Tibial nerve (tissue), 4 donors: ENCODE results near the gene METTL16. TPM values are rescaled to one million over a fixed set of nuclear protein-coding genes. Genes with fewer than 3 reads are reported as not detected.

Experiments
- DNase-seq, 2 donors: peaks; one replicate each; pipeline ENCODE4 v3.0.0-alpha.2; 2019; ENCODE audit warnings: low spot score in 2 of 2
- H3K27ac ChIP-seq, 4 donors: fragments of 200-600 bp; sonication (generic) in 3 of 4; one replicate each; pipeline ENCODE4 v1.5.1; 2017 to 2019; ENCODE audit warnings: mild to moderate bottlenecking in 1 of 4
- H3K27me3 ChIP-seq, 2 donors: fragments of 200-600 bp; sonication (generic) in 1 of 2; one replicate each; pipeline versions ENCODE4 v1.5.1 to v1.6.0; 2017 to 2019
- H3K36me3 ChIP-seq, 3 donors: fragments of 200-600 bp; sonication (generic); one replicate each; pipeline ENCODE4 v1.5.1; 2018 to 2019
- H3K4me1 ChIP-seq, 4 donors: fragments of 200-600 bp; sonication (generic) in 3 of 4; one replicate each; pipeline ENCODE4 v1.5.1; 2017 to 2019
- H3K4me3 ChIP-seq, 4 donors: fragments of 200-600 bp; sonication (generic) in 3 of 4; one replicate each; pipeline ENCODE4 v1.5.1; 2017 to 2019; ENCODE audit warnings: mild to moderate bottlenecking in 1 of 4, moderate library complexity in 1 of 4
- H3K9me3 ChIP-seq, 4 donors: fragments of 200-600 bp; sonication (generic) in 3 of 4; one replicate each; pipeline ENCODE4 v1.5.1; 2017 to 2019
- EP300 ChIP-seq, 2 donors: sonication (generic); formaldehyde crosslinking; IDR thresholded peaks; one replicate each; pipeline ENCODE4 v1.6.1; 2017; ENCODE audit warnings: antibody characterized with exemption in 2 of 2, mild to moderate bottlenecking in 1 of 2
- POLR2A ChIP-seq, 2 donors: fragments of 450-650 bp; IDR thresholded peaks; one replicate each; pipeline ENCODE4 v1.6.1; 2017; ENCODE audit warnings: antibody characterized with exemption in 2 of 2, mild to moderate bottlenecking in 2 of 2, moderate library complexity in 2 of 2
- WGBS, 2 donors: methylation state at CpG; one replicate each; pipeline ENCODE4 v1.1.5; 2018; 5-methylcytosine and 5-hydroxymethylcytosine counted together
- total RNA-seq, 4 donors: library from RNA; depleted of rRNA; stranded (reverse); fragments of >200 nt; gene quantifications; one replicate each; pipeline ENCODE4 v1.1.0, GENCODE V29; 2016
- TF ChIP-seq, protein P1 (sequence below), 5 experiments: fragments of 200-600 bp in 3 of 5; fragments of 450-650 bp in 2 of 5; sonication (generic) in 3 of 5; IDR thresholded peaks; one replicate each; pipeline ENCODE4 v1.5.1; 2016 to 2019; ENCODE audit warnings: antibody characterized with exemption in 5 of 5, mild to moderate bottlenecking in 3 of 5, moderate library complexity in 2 of 5

Gene METTL16
- total RNA-seq, 4 donors from 2014 or later: 26.5 to 38.1 (median 33.9) TPM

DNA sequence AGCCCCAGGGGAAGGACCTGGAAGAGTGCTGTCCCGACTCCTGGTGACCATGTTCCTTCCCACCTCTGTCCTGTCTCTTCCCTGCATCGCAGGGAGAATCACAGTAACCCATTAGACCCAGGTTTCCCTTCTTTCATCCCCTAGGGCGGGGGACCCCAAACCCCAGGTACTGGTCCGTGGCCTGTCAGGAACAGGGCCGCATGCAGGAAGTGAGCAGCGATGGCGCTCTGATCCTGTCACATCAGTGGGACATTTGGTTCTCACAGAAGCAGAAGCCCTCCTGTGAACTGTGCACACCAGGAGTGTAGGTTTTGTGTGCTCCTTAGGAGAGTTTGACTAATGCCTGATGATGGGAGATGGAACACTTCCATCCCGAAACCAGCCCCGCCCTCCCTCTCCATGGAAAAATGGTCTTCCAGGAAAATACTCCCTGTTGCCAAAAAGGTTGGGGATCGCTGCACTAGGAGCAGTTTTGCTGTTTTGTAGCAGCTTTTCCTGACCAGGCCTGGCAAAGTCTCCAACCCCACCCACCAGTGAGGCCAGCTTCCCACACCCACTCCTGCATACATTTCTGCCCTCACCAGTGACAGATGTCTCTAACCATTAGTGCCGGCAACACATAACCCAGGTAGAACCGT lies 121.4 kb downstream of the METTL16 start:
- Histone ChIP-seq H3K4me1 (peaks cover 0 to 61% (median 39%) of the 10 kb centered on the region in 4 donors), H3K27me3 (no peaks in the 10 kb centered on the region), H3K9me3 (no peaks in the 10 kb centered on the region), H3K27ac (peak overlapping the region; percentile 92 to 99 (median 98)), H3K4me3 (no peak overlapping the region), H3K36me3 (peaks cover 0 to 32% (median 4%) of the 10 kb centered on the region in 3 donors)
- TF ChIP-seq EP300 (IDR thresholded peaks at IDR 0.05): peak in 1 of 2 donors; percentile 18
- TF ChIP-seq, protein P1, sequence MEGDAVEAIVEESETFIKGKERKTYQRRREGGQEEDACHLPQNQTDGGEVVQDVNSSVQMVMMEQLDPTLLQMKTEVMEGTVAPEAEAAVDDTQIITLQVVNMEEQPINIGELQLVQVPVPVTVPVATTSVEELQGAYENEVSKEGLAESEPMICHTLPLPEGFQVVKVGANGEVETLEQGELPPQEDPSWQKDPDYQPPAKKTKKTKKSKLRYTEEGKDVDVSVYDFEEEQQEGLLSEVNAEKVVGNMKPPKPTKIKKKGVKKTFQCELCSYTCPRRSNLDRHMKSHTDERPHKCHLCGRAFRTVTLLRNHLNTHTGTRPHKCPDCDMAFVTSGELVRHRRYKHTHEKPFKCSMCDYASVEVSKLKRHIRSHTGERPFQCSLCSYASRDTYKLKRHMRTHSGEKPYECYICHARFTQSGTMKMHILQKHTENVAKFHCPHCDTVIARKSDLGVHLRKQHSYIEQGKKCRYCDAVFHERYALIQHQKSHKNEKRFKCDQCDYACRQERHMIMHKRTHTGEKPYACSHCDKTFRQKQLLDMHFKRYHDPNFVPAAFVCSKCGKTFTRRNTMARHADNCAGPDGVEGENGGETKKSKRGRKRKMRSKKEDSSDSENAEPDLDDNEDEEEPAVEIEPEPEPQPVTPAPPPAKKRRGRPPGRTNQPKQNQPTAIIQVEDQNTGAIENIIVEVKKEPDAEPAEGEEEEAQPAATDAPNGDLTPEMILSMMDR (IDR thresholded peaks at IDR 0.05): no peak
- no peak for DNase-seq
- 68% methylated on average over 12 of the region's 12 CpGs for WGBS, 2 donors

DNA sequence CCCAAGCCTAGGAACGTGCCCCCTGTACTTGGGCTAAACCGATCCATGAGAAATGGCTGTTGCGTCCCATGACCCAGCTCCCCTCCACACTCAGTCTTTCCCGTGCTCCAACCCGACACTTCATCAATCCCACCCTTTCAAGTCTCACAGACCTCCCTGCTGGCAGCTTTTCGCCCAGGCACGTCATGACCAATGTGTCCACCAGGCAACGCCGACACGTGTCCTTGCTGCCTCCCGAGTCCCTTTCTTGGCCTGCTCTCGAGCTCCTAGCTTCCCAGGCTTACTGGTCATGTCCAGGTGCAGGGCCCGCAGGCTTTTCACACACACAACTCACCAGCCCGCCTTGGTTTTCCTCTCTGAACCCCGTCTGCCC lies 123.0 kb downstream of the METTL16 start:
- Histone ChIP-seq H3K4me1 (peaks cover 0 to 56% (median 24%) of the 10 kb centered on the region in 4 donors), H3K27ac (peak overlapping the region in 1 of 4 donors; percentile 99), H3K27me3 (no peaks in the 10 kb centered on the region), H3K9me3 (no peaks in the 10 kb centered on the region), H3K36me3 (peaks cover 0 to 37% (median 4%) of the 10 kb centered on the region in 3 donors), H3K4me3 (no peak overlapping the region)
- WGBS, 2 donors: 85 to 87% methylated on average over 15 of the region's 15 CpGs
- TF ChIP-seq EP300 (IDR thresholded peaks at IDR 0.05): no peak
- TF ChIP-seq, protein P1 (IDR thresholded peaks at IDR 0.05): no peak
- TF ChIP-seq POLR2A (IDR thresholded peaks at IDR 0.05): no peak
- no peak for DNase-seq

DNA sequence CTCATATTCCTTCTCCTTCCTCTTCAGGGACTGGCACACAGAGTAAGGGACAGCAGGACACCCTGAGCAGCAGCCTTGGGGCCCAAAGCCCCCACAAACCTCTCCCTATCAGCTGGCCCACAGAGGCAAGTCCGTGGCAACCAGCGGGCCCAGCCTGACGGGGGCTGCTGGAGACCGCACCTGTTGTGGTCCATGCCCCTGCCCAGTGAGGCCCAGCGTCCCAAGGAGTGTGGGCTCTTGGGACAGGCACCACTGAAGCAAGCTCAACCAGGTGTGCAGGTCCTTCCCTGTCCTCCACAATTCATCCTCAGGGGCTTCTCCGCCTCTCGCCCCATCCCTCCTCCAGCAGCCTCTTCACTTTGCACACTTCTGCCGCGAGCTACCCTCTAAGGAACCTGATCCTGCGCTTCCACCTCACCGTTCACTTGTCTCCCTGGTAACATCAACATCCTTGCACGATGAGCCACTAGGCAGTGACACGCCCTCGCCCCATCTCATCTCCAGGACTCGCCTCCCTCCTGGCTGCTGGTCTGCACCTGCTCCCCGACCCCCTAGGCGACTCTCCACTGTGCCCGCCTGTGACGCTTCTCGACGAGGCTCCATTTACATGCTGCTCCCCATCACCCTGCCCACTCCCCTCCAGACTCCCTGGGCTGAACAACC lies 123.5 kb downstream of the METTL16 start:
- Histone ChIP-seq H3K4me3 (no peak overlapping the region), H3K4me1 (peaks cover 0 to 60% (median 24%) of the 10 kb centered on the region in 4 donors), H3K36me3 (peaks cover 0 to 37% (median 4%) of the 10 kb centered on the region in 3 donors), H3K27me3 (no peaks in the 10 kb centered on the region), H3K9me3 (no peaks in the 10 kb centered on the region), H3K27ac (peak overlapping the region in 1 of 4 donors; percentile 55)
- TF ChIP-seq EP300 (IDR thresholded peaks at IDR 0.05) (no peak), POLR2A (IDR thresholded peaks at IDR 0.05) (no peak)
- TF ChIP-seq, protein P1 (IDR thresholded peaks at IDR 0.05): no peak
- 86% methylated on average over 21 of the region's 21 CpGs for WGBS, 2 donors
- DNase-seq: no peak

DNA sequence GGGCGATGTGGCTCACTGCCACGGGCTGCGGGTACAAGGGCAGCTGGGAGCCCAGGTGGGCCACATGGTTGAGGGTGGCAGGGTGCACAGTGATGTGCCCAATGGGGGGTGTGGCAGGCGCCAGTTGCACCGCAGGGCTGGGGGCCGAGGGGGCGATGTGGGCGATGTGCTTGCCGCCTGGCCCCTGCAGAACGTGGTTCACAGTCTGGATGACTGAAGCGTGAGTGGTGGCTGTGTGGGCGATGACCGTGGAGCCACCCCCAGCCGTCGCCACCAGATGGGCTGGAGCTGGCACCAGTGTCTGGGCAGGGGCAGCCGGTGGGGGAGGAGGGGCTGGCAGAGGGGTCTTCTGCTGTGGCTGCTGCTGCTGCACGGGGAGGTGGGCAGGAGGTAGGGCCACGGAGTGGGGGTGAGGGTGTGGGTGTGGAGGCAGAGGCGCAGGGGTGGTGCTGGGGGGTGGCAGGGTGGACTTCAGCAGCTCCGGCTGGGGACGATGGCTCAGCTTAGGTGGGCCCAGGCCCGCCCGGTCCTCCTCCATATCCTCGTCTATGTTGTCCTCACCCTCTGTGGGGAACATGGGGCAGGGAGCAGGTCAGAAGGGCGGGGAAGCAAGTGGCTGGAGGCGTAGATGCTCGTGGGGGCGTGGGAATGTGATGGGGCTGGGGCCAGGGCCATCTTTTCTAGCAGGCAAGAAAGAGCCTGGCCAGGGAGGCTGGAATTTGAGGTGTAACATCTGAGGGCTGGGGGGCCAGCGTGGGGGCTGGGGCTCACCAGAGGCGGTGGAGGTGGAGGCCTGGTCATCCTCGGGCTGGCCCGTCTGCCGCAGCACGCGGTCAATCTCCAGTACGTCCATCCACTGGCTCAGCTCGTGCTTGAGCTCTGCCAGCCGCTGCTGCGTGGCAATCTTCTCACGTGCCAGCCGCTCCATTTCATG lies 124.3 kb downstream of the METTL16 start:
- peak overlapping the region in 1 of 4 donors; percentile 55 for H3K27ac ChIP-seq

More for the DNA sequence above, 124.3 kb downstream of the METTL16 start:
- DNase-seq: no peak
- TF ChIP-seq, protein P1 (IDR thresholded peaks at IDR 0.05): no peak
- TF ChIP-seq EP300 (IDR thresholded peaks at IDR 0.05): peak in 1 of 2 donors; percentile 3
- 77 to 79% methylated on average over 33 to 39 of the region's 41 CpGs for WGBS, 2 donors
- no peaks in the 10 kb centered on the region for H3K9me3 ChIP-seq
- peaks cover 0 to 67% (median 26%) of the 10 kb centered on the region in 4 donors for H3K4me1 ChIP-seq
- H3K36me3 ChIP-seq: peaks cover 0 to 37% (median 4%) of the 10 kb centered on the region in 3 donors
- no peak overlapping the region for H3K4me3 ChIP-seq
- H3K27me3 ChIP-seq: no peaks in the 10 kb centered on the region
